Stimulated activated CD8-positive, alpha-beta memory T cell treated with anti-CD3 and anti-CD28 coated beads, Interleukin-2, amount 100 ng/mL, for 48 hours (primary cell): ENCODE measurements around the gene CFAP46.
"Not testable (repeated sequence)": the region's sequence is repeated elsewhere in the genome, so short reads cannot be mapped to it uniquely, and the experiment has no call there.

Experiments used
- DNase-seq, 2 donors: peaks; one replicate each; pipeline ENCODE4 v3.0.0-alpha.2; 2020; ENCODE audit warnings: low read depth in 2 of 2

CFAP46 gene

GRCh38 chr10:132945125-132945893 lies 2.9 kb upstream of the CFAP46 start:
- no peak for DNase-seq

- DNase-seq, result no peak
Measured at GRCh38 chr10:132944510-132944909, 2.1 kb upstream of the CFAP46 start.

GRCh38 chr10:132943791-132944404 lies 1.5 kb upstream of the CFAP46 start:
- no peak for DNase-seq

GRCh38 chr10:132943058-132943790 lies 854 bp upstream of the CFAP46 start:
- no peak for DNase-seq

GRCh38 chr10:132941640-132942051 lies 724 bp downstream of the CFAP46 start:
- DNase-seq, result no peak

- no peak for DNase-seq
Measured at GRCh38 chr10:132940791-132941465, 1.4 kb downstream of the CFAP46 start.

GRCh38 chr10:132939957-132940790 lies 2.2 kb downstream of the CFAP46 start:
- peak in 1 of 2 donors; percentile 36 for DNase-seq

- no peak for DNase-seq
Measured at GRCh38 chr10:132939378-132939955, 2.9 kb downstream of the CFAP46 start.

- no peak for DNase-seq
Measured at GRCh38 chr10:132938472-132939339, 3.7 kb downstream of the CFAP46 start.

GRCh38 chr10:132937861-132938260 lies 4.5 kb downstream of the CFAP46 start:
- no peak for DNase-seq

- DNase-seq, result no peak
Measured at GRCh38 chr10:132934953-132935352, 7.4 kb downstream of the CFAP46 start.

- no peak for DNase-seq
Measured at GRCh38 chr10:132933308-132934042, 8.9 kb downstream of the CFAP46 start.

GRCh38 chr10:132932461-132933307 lies 9.7 kb downstream of the CFAP46 start:
- no peak for DNase-seq

- DNase-seq, result peak in 1 of 2 donors; percentile 22
Measured at GRCh38 chr10:132931258-132932250, 10.8 kb downstream of the CFAP46 start.

- DNase-seq, result not testable (repeated sequence)
Measured at GRCh38 chr10:132930701-132931100, 11.7 kb downstream of the CFAP46 start.

- DNase-seq, result no peak
Measured at GRCh38 chr10:132929953-132930548, 12.3 kb downstream of the CFAP46 start.

- no peak for DNase-seq
Measured at GRCh38 chr10:132929480-132929879, 12.9 kb downstream of the CFAP46 start.
